GM19467 (cell line): Measurements from ENCODE around the gene RHBG.
"Not testable (repeated sequence)": the region's sequence is repeated elsewhere in the genome, so short reads cannot be mapped to it uniquely, and the experiment has no call there.

Experiments
- ATAC-seq: cut with Tn5 transposase; IDR thresholded peaks from one replicate; pipeline ENCODE4 v1.9.1; 2021; ENCODE audit warnings: mild to moderate bottlenecking, moderate library complexity; ENCODE audit not compliant: unreplicated experiment

The RHBG gene

GRCh38 chr1:156359249-156359648, 9.8 kb upstream of the RHBG start:
- no peak for ATAC-seq

GRCh38 chr1:156359973-156360372, 9.0 kb upstream of the RHBG start:
- ATAC-seq, result no peak

DNA sequence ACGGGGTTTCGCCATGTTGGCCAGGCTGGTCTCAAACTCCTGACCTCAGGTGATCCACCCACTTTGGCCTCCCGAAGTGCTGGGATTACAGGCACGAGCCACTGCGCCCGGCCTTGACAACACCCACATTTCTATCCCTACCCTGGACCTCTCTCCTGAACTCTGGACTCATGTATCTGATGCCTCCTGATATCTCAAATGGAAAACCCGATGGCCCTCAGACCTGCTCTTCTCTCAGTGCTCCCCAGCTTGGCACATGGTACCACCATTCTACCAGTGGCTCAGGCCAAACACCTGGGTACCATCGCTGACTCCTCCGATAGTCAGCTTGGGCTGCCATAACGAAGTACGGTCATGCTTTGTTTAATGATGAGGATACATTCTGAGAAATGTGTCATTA, 8.5 kb upstream of the RHBG start:
- ATAC-seq, result no peak

DNA sequence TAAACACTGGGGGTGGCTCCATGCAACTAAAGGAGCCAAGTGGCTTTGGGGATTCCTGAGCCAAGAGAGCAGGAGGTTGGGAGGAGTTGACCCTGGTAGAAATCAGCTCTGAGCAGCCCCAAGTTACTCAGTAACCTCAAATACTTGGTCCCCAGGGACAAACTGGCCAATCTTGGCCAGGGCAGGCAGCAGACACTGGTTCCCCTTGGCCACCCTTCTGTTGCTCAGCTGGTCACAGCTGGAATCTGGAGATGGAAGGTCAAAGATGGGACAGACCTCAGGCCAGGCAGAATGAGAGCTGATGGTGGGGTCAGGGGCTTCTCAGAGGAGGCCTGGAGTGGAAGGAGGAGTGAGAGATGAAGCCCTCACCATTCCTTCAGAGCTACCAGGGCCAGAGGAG, 3.3 kb upstream of the RHBG start:
- ATAC-seq, result no peak

GRCh38 chr1:156366378-156367166, 2.4 kb upstream of the RHBG start:
- ATAC-seq, result no peak

DNA sequence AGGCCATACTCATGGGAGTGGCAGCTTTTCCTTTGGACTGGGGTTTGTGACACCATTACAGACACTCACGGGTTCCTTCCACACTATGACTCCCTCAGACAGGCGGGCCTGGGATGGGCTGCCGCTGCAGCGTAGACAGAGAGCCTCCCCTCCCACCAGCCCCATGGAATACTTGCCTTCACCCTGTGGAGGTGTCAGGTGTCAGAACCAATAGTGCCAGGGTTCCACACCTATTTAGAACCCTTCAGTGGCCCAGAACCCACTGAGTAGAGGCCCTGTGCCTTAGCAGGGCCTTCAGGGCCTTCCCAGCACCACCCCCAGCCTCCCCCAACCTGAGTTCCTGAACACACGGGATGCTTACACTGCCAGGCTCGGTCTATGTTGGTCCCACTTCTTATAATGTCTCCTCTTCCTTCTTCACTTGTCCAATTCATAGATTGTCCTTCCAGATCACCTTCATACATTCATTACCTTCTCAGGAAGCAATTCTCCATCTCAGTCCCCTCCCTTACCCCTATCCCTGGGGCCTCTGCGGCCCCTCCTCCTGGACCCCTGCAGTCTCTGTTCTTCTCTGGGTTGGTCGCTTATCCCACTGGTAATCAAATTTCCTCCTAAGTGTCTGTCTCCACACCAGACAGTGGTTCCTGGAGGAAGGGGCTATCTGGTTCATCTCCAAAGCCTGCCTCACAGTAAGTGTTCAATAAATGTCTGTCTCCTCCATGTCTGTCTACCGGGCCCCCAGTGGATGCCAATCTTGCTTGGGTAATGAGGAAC, 1.4 kb upstream of the RHBG start:
- ATAC-seq, result no peak

- no peak for ATAC-seq
Measured at GRCh38 chr1:156368157-156368658, 803 bp upstream of the RHBG start.

DNA sequence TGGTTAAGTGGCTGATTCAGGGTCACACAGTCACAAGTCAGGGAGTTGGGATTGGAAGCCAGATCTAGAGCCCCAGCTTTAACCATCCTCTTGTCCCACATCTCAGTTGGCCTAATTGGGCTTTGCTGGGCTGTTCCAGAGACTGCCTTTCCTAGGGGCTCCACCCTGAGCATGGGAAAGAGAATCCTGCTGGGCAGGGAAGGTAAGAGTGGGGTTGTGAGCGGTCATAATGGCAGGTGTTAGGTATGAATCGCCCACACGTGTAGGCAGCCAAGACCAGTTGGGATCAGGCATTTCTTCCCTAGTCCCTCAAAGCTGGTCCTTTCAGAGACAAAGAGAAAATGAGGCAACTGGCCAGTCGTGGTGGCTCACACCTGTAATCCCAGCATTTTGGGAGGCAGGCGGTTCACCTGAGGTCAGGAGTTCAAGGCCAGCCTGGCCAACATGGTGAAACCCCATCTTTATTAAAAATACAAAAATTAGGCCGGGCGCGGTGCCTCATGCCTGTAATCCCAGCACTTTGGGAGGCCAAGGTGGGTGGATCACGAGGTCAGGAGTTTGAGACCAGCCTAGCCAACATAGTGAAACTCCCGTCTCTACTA, 775 bp downstream of the RHBG start:
- not testable (repeated sequence) for ATAC-seq

DNA sequence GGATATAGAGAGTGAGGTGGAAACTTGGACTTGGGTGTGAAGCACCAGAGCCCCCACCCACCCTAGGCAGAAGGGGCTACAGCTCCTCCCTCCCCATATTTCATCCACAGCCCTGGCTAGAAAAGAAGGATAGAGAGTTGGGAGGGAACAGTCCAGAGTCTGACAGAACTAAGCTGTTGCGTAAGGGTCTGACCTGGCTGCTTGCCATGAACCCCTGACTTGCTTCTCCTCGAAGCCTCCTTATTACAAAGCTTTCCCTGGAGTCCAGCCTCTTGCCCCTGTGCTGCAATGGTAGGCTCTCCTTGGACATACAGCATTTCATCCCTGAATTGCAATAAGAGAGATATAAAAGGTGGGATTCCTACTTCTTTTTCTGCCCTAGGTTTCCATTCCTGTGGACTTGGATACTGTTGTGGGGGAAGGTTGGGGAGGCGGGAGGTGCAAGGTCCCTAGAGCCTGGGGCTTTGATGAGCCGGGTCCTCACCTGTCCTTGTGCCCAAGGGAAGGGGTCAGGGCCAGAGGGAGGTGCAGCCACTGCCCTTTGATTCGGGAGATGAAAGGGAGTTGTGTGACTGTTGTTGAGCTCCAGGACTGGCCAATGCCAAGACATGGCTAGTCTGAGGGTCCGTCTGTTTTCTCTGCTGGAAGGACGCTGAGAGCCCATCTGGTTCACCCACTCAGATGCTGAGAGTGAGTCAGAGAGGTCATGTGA, 2.7 kb downstream of the RHBG start:
- ATAC-seq, result no peak

GRCh38 chr1:156372265-156372586, 3.2 kb downstream of the RHBG start:
- no peak for ATAC-seq

- ATAC-seq, result no peak
Measured at GRCh38 chr1:156372876-156373275, 3.9 kb downstream of the RHBG start.

DNA sequence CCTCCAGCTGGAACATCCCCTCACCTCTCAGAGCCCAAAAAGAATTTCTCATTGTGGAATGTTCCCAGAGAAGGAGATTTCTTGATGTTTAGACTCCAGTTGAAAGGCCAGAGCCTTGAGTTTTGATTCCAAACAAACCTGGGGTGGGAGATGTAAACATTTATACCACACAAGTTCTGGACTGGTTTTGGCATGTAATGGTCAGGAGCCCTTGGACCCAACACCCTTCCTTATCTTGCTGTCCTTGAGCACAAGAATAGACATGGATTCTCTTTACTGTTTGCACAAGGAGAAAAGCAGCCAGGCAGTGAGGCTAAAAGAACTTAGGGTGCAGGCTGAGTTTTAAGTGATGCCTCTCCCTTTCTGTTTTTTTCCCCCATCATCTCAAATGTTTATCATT, 4.5 kb downstream of the RHBG start:
- ATAC-seq, result no peak

DNA sequence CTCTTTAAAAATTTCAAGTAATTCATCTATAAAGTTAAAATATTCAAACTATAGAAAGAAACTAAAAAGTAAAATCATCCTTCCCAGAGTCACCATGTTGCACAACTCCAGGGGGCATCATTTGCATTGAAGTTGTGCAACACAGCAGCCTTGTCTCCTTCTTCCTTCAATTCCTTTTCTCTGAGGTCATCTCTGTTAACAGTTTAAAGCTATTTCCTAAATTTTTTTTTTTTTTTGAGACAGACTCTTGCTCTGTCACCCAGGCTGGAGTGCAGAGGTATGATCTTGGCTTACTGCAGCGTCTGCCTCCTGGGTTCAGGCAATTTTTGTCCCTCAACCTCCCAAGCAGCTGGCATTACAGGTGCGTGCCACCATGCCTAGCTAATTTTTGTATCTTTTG, 7.1 kb downstream of the RHBG start:
- no peak for ATAC-seq

DNA sequence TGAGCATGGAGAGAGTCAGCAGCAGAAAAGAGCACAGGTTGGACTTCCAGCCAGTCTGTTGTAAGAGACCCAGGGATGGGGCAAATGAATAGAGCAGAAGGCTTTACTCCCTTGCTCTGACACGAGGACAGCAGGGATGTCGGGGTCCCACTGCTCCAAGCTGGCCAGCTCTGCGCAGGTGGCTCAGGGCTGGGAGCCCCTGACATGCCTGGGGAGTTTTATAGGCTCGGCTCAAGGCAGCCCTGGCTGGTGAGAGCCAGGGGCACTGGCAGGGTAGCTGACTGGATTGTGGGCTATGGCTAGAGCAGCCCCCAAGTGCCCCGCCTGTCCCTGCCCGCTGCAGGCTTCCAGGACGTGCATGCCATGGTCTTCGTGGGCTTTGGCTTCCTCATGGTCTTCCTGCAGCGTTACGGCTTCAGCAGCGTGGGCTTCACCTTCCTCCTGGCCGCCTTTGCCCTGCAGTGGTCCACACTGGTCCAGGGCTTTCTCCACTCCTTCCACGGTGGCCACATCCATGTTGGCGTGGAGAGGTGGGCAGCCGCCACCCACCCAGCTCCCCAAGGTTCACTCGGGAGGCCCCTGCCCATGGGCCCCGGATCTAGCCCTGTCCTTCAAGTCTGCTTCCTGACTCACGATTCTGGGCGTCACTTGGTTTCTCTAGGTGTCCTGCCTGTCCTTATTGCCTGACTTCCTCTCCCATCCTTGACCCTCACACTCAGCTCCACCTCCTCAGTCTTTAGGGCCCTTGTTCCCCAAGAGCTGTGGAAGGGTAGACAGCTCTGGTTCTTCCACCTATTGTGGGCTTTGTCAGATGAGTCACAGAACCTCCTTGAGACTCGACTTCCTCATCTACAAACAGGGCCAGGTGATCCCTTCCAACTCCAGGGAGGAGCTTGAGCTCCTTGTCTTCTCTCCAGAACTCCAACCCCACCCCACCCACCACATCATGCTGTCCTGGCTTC, 8.2 kb downstream of the RHBG start:
- no peak for ATAC-seq

DNA sequence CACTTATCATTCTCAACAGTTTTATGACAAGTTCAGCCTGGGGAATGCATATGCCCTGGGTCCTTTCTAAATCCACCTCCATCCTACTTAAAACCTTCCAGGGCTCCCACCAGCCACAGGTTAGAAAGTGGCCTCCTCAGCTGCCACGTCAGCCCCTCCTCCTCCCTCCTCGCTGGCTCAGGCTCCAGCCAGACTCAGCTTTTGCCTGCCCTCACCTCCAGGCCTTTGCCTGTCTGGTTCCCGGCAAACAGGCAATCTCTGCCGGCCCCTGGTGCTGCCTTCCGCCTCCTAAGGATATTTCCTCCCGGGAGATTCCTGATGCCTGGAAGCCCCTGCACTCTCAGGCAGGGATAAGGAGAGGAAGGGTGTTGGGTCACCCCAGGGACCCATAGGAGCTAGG, 9.5 kb downstream of the RHBG start:
- ATAC-seq, result no peak

DNA sequence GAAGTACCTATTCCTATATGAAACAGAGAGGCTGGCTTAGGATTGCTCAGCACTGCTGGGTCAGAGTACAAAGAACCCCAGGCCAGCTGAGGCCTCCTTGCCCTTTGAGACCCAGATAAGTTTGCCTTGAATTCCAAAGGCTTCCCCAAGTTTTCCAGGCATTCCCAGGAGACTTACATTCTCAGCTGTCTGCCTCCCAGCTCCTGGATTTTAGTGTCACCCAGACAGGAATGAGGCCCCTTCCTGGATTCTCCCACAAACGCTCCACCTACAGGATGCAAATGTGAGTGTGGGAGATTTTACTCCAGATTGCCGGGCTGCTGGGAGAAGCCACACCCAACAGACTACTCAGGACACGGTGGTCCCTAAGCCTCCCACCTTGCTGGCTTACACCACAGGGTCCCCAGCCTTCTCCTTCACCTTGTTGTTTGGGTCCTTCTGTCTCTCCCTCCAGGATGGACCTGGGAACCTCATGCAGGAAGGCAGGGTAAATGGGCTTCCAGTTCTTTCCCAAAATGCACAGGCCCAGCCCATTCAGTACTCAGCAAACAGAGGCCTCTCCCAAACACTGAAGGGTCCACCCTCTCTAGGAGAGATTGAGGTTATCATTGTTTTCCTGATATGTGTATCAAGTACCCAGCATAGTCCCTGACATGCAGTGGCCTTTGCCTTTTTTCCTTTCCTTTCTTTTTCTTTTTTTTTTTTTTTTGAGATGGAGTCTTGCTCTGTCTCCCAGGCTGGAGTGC, 10.6 kb downstream of the RHBG start:
- no peak for ATAC-seq

GRCh38 chr1:156382561-156382960, 13.6 kb downstream of the RHBG start:
- no peak for ATAC-seq

DNA sequence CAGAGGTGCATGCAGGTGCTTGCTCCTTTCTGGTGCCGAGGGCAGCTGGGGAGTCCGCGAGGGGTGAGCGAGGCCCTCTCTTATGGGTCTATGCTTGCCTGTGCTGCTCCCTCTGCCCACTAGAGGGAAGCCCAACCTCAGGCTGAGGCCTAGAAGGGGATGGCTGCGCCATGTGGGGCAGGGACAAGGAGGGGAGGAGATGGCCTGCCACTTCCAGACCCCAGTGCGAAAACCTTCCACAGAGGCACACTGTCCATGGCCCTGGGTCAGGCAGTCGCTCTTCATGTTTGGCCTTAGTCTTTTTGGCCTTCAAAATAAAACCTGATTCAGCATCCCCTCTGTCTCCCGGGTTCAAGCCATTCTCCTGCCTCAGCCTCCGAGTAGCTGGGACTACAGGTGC, 14.0 kb downstream of the RHBG start:
- no peak for ATAC-seq

- ATAC-seq, result no peak
Measured at GRCh38 chr1:156384007-156384406, 15.0 kb downstream of the RHBG start.
